Mucosa of descending colon (tissue), 3 donors: ENCODE data around the gene DAB2. TPM values are rescaled to one million over a fixed set of nuclear protein-coding genes. Genes with fewer than 3 reads are reported as not detected.

Experiments used
- ATAC-seq: fragments of 200-7000 bp; cut with Tn5 transposase; one replicate; pipeline ENCODE4 v1.9.1; 2020; ENCODE audit warnings: mild to moderate bottlenecking, moderate library complexity
- DNase-seq, 3 donors: peaks; one replicate each; pipeline ENCODE4 v3.0.0-alpha.2; 2020
- H3K36me3 ChIP-seq: fragments of 200-600 bp; one replicate; pipeline ENCODE4 v1.8.0; 2021; ENCODE audit warnings: low read depth, mild to moderate bottlenecking
- H3K4me1 ChIP-seq: fragments of 200-600 bp; one replicate; pipeline ENCODE4 v1.8.0; 2021; ENCODE audit warnings: low read depth, mild to moderate bottlenecking
- H3K4me3 ChIP-seq: fragments of 200-600 bp; one replicate; pipeline ENCODE4 v1.8.0; 2021; ENCODE audit warnings: mild to moderate bottlenecking
- H3K9me3 ChIP-seq: fragments of 200-600 bp; one replicate; pipeline ENCODE4 v1.8.0; 2021; ENCODE audit warnings: mild to moderate bottlenecking
- intact Hi-C, 2 donors: fragments of 100-400 bp; cut with DNase I in 1 of 2; cut with micrococcal nuclease in 1 of 2; formaldehyde crosslinking; loops; one replicate each; pipeline versions ENCODE4 v1.11.0 to v1.11.1; 2022; cut with DNase I, micrococcal nuclease
- total RNA-seq, 3 donors: library from RNA; stranded (reverse); fragmentation: NEBNext Ultra II Directional in 2 of 3; extraction: Animal tissue kit (Norgen Biotek cat#: 25700) in 2 of 3; gene quantifications; one replicate each; pipeline versions ENCODE4 v1.2.1 to v1.2.4, GENCODE V29; 2021 to 2023
- TF ChIP-seq, protein P1 (sequence below): fragments of 200-600 bp; IDR thresholded peaks from one replicate; pipeline ENCODE4 v1.8.0; 2022; ENCODE audit warnings: antibody characterized with exemption, mild to moderate bottlenecking
- donor health status: DM: no; HTN: no; CAD: no; lungs with moderate emphysema.
- donor health status: DM: no; HTN: no; CAD: no.
- donor health status: DM: no; HTN: yes; CAD: no.

DAB2 gene
- total RNA-seq, 3 donors from 2014 or later = 55.7 to 75.1 (median 65.8) TPM

DNA sequence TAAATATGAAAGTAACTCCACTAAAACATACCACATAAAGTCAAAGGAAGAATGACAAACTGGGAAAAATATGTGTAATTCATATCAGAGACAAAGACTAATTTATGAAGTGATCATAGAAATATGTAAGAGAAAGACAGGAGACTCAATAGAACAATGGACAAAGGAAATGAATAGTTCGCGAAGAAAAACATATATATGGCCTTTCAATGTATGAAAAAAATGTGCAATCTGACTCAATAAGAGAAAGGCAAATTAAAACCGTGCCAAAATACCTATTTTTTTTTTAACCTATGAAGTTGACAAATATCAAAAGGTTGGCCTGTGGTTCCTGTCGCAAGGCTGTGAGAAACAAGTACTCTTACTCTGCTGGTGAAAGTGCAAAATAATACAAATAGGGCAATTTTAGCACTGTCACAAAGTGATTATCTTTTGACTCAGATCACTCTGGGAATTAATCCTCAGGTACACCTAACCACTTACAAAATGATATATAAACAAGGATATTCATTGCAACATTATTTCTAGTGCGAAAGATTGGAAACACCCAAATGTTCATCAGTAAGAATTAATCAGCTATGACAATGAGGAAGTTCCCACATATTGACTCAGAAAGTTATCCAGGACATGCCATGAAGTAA lies 64.2 kb downstream of the DAB2 start:
- TF ChIP-seq, protein P1, sequence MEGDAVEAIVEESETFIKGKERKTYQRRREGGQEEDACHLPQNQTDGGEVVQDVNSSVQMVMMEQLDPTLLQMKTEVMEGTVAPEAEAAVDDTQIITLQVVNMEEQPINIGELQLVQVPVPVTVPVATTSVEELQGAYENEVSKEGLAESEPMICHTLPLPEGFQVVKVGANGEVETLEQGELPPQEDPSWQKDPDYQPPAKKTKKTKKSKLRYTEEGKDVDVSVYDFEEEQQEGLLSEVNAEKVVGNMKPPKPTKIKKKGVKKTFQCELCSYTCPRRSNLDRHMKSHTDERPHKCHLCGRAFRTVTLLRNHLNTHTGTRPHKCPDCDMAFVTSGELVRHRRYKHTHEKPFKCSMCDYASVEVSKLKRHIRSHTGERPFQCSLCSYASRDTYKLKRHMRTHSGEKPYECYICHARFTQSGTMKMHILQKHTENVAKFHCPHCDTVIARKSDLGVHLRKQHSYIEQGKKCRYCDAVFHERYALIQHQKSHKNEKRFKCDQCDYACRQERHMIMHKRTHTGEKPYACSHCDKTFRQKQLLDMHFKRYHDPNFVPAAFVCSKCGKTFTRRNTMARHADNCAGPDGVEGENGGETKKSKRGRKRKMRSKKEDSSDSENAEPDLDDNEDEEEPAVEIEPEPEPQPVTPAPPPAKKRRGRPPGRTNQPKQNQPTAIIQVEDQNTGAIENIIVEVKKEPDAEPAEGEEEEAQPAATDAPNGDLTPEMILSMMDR = no peak
- no peaks in the 10 kb centered on the region for H3K4me1 ChIP-seq
- no peak for ATAC-seq
- no peak for DNase-seq
- intact Hi-C loops = no loop called here
- no peaks in the 10 kb centered on the region for H3K36me3 ChIP-seq
- no peaks in the 10 kb centered on the region for H3K9me3 ChIP-seq
- no peak overlapping the region for H3K4me3 ChIP-seq

DNA sequence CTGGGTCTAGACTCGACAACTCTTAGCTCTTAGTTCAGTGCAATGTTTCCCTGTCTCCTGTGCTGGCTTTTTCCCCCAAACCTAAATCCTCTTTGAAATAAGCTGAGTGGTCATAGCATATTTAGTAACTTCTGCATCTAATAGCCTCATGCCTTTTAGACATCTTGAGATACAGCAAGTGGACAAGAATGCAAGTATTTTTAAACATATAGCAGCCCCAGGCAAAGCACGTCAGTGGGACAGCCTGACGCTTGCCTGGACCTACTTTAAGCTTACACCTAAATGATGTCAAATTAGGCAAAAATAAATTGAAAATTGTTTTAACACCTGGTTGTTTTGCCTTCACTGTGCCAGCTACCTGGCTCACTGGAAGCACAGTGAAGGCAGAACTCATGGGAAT lies 68.5 kb downstream of the DAB2 start:
- no peak for ATAC-seq
- intact Hi-C loops = no loop called here
- no peak for DNase-seq
- no peaks in the 10 kb centered on the region for H3K36me3 ChIP-seq
- TF ChIP-seq, protein P1 = no peak
- H3K4me3 ChIP-seq = no peak overlapping the region
- H3K9me3 ChIP-seq = no peaks in the 10 kb centered on the region
- no peaks in the 10 kb centered on the region for H3K4me1 ChIP-seq

DNA sequence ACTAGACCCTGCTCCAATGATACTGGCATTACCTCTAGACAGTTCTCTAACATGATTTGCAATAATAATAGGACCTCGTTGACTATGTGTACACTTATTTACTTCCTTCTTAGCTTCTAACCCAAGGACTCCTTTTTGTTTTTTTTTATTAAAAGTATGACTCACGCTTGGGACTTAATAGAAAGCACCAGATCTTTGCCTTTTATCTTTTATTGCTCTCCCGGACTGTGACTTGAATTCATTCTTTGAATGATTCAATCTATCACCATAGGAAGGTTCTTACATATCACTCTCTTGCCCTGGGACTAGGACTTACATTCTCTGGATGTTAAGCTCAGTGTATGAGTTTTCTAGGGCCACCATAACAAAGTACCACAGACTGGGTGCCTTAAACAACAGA lies 69.5 kb downstream of the DAB2 start:
- DNase-seq (no peak), ATAC-seq (no peak)
- peaks cover 3% of the 10 kb centered on the region for H3K9me3 ChIP-seq
- intact Hi-C loops = no loop called here
- H3K4me3 ChIP-seq = no peak overlapping the region
- no peaks in the 10 kb centered on the region for H3K36me3 ChIP-seq
- no peaks in the 10 kb centered on the region for H3K4me1 ChIP-seq
- TF ChIP-seq, protein P1 = no peak

DNA sequence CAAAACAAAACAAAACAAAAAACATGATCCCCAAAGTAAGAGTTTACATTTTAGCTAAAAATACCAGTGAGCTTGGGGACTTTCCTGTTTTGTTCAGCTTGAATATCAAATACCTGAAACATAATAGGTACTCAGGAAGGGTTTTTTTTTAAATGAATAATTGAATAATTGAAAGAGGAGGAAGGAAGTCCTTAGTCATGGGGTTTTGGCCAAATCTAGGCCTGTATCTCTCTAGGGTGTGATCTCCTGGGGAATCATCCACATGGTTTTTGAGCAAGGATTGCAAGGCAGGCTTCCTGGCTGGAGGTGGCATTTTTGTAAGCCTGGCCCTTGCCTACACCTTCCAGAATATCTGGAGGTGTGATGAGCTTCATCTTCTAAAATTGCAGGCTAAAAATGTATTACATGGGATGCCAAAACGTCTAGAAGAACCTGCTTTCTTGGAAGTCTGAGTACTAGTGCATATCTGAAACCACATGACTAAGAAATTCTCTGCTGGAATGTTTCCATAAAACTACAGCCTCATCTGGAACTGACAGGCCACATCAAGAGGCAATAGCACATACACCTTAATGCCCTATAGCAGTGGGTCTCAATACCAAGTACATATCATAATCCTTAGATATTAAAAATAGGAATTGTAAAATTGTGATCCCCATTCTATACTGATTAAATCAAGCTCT lies 70.9 kb downstream of the DAB2 start:
- TF ChIP-seq, protein P1 = no peak
- intact Hi-C loops = no loop called here
- DNase-seq = no peak
- H3K9me3 ChIP-seq = peaks cover 3% of the 10 kb centered on the region
- no peak for ATAC-seq
- H3K4me1 ChIP-seq = no peaks in the 10 kb centered on the region
- H3K4me3 ChIP-seq = no peak overlapping the region
- H3K36me3 ChIP-seq = no peaks in the 10 kb centered on the region

DNA sequence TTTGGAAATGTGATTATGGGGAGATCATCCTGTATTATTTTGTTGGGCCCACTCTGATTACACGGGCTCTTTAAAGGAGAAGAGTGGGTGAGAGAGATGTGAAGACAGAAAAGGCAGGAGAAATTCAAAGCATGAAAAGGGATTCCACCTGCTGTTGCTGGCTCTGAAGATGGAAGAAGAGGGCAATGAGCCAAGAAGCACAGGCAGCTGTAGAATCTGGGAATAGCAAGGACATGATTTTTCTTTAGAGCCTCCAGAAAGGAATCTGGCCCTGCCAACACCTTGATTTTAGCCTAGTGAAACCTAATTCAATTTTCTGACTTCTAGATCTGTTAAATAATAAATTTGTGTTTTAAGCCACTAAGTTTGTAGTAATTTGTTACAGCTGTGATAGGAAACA lies 71.8 kb downstream of the DAB2 start:
- DNase-seq = no peak
- no peak for ATAC-seq

More for the DNA sequence above, 71.8 kb downstream of the DAB2 start:
- Histone ChIP-seq H3K9me3 (peaks cover 3% of the 10 kb centered on the region), H3K4me1 (no peaks in the 10 kb centered on the region), H3K4me3 (no peak overlapping the region), H3K36me3 (no peaks in the 10 kb centered on the region)
- intact Hi-C loops = no loop called here
- TF ChIP-seq, protein P1 = no peak
